Smooth muscle cell (in vitro differentiated cells): ENCODE data around the gene GNA15. TPM values are rescaled to one million over a fixed set of nuclear protein-coding genes. Genes with fewer than 3 reads are reported as not detected.
A peak's percentile ranks its signal among the peaks of the same experiment; 100 is the strongest.

Experiments
- DNase-seq: peaks from one replicate; lab custom pipeline; 2025; ENCODE audit not compliant: unreplicated experiment; lab: John Stamatoyannopoulos, UW
- H2AFZ ChIP-seq: fragments of 200-600 bp; sonication (generic); 2 replicates; pipeline ENCODE4 v1.6.0; 2016; ENCODE audit warnings: antibody characterized with exemption, low read depth, mild to moderate bottlenecking
- H3F3A ChIP-seq: fragments of 200-600 bp; sonication (generic); 2 replicates; pipeline ENCODE4 v1.6.0; 2017; ENCODE audit warnings: antibody characterized with exemption, low read depth
- H3K27ac ChIP-seq: fragments of 200-600 bp; sonication (generic); 2 replicates; pipeline ENCODE4 v1.5.1; 2016; ENCODE audit warnings: low read depth, mild to moderate bottlenecking
- H3K27me3 ChIP-seq: fragments of 200-600 bp; sonication (generic); 2 replicates; pipeline ENCODE4 v1.6.1; 2016; ENCODE audit warnings: low read depth, mild to moderate bottlenecking
- H3K36me3 ChIP-seq: fragments of 200-600 bp; sonication (generic); 2 replicates; pipeline ENCODE4 v1.5.1; 2016; ENCODE audit warnings: low read depth
- H3K4me1 ChIP-seq: fragments of 200-600 bp; sonication (generic); 2 replicates; pipeline ENCODE4 v1.5.1; 2016; ENCODE audit warnings: low read depth
- H3K4me2 ChIP-seq: fragments of 200-600 bp; sonication (generic); 2 replicates; pipeline ENCODE4 v1.6.0; 2016; ENCODE audit warnings: mild to moderate bottlenecking
- H3K4me3 ChIP-seq: fragments of 200-600 bp; sonication (generic); 2 replicates; pipeline ENCODE4 v1.5.1; 2016; ENCODE audit warnings: mild to moderate bottlenecking
- H3K79me2 ChIP-seq: fragments of 200-600 bp; sonication (generic); 2 replicates; pipeline ENCODE4 v1.6.0; 2016; ENCODE audit warnings: low read depth, mild to moderate bottlenecking
- H3K9ac ChIP-seq: fragments of 200-600 bp; sonication (generic); 2 replicates; pipeline ENCODE4 v1.6.0; 2016; ENCODE audit warnings: low read depth
- H3K9me3 ChIP-seq: fragments of 200-600 bp; sonication (generic); replicated peaks from 2 replicates; pipeline ENCODE4 v1.5.1; 2016; ENCODE audit warnings: low read depth
- H4K20me1 ChIP-seq: fragments of 200-600 bp; sonication (generic); 2 replicates; pipeline ENCODE4 v1.6.0; 2016; ENCODE audit warnings: low read depth
- WGBS: methylation state at CpG from one replicate; pipeline ENCODE4 v1.1.7; 2016; ENCODE audit warnings: low lambda C conversion rate; 5-methylcytosine and 5-hydroxymethylcytosine counted together
- polyA plus RNA-seq: library from polyadenylated mRNA; unstranded; fragments of >200 nt; fragmentation: Nextera tagmentation; extraction: Ambion mirVana; gene quantifications from 2 replicates; pipeline ENCODE4 v1.2.1, GENCODE V29; 2016
- total RNA-seq: library from RNA; depleted of rRNA; stranded (reverse); fragments of >200 nt; gene quantifications from 2 replicates; pipeline ENCODE4 v1.2.3, GENCODE V29; 2014
- TF ChIP-seq, protein P1 (sequence below): fragments of 200-600 bp; sonication (generic); IDR thresholded peaks from 2 replicates; pipeline ENCODE4 v1.5.1; 2017; ENCODE audit warnings: borderline replicate concordance, mild to moderate bottlenecking, antibody characterized with exemption; ENCODE audit not compliant: insufficient read depth, poor library complexity, severe bottlenecking

Gene GNA15
- total and polyA plus RNA-seq, 2 experiments from 2014 or later, result 1.2 to 1.8 TPM

GRCh38 chr19:3140667-3141038 lies 4.8 kb downstream of the GNA15 start:
- H3K36me3 ChIP-seq, result no peaks in the 10 kb centered on the region
- H3K9me3 ChIP-seq, result no peaks in the 10 kb centered on the region
- H3K4me1 ChIP-seq, result no peaks in the 10 kb centered on the region
- no peak overlapping the region for H3K4me3 ChIP-seq
- H3K79me2 ChIP-seq, result no peaks in the 10 kb centered on the region
- DNase-seq, result no peak
- no peak overlapping the region for H3K4me2 ChIP-seq
- no peaks in the 10 kb centered on the region for H3F3A ChIP-seq
- H3K27me3 ChIP-seq, result no peaks in the 10 kb centered on the region
- H2AFZ ChIP-seq, result no peak overlapping the region
- TF ChIP-seq, protein P1, sequence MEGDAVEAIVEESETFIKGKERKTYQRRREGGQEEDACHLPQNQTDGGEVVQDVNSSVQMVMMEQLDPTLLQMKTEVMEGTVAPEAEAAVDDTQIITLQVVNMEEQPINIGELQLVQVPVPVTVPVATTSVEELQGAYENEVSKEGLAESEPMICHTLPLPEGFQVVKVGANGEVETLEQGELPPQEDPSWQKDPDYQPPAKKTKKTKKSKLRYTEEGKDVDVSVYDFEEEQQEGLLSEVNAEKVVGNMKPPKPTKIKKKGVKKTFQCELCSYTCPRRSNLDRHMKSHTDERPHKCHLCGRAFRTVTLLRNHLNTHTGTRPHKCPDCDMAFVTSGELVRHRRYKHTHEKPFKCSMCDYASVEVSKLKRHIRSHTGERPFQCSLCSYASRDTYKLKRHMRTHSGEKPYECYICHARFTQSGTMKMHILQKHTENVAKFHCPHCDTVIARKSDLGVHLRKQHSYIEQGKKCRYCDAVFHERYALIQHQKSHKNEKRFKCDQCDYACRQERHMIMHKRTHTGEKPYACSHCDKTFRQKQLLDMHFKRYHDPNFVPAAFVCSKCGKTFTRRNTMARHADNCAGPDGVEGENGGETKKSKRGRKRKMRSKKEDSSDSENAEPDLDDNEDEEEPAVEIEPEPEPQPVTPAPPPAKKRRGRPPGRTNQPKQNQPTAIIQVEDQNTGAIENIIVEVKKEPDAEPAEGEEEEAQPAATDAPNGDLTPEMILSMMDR, result no peak
- H3K9ac ChIP-seq, result no peak overlapping the region
- H4K20me1 ChIP-seq, result no peaks in the 10 kb centered on the region
- H3K27ac ChIP-seq, result no peak overlapping the region

DNA sequence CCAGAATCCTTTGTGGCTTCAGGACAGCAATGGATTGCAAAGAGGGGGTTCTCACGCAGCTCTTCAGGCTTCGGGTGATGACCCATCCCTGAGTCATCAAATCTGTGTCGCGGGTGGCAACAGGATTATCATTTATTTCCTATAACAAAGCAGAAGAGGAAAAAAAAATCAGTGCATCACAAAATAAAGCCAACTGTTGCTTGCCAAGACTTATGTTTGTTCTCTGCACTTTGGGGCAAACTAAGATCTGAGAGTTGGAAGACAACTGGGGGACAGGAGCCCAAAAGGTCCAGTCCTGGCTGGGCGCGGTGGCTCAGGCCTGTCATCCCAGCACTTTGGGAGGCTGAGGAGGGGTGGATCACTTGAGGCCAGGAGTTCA lies 6.4 kb downstream of the GNA15 start:
- H3K79me2 ChIP-seq, result no peaks in the 10 kb centered on the region
- no peaks in the 10 kb centered on the region for H3K9me3 ChIP-seq
- TF ChIP-seq, protein P1, result no peak
- H2AFZ ChIP-seq, result no peak overlapping the region
- H4K20me1 ChIP-seq, result no peaks in the 10 kb centered on the region
- H3K9ac ChIP-seq, result no peak overlapping the region
- no peaks in the 10 kb centered on the region for H3K4me1 ChIP-seq
- H3K27ac ChIP-seq, result peak overlapping the region; percentile 45
- no peaks in the 10 kb centered on the region for H3F3A ChIP-seq
- DNase-seq, result no peak
- WGBS, result 61% methylated on average over 6 of the region's 6 CpGs
- H3K4me3 ChIP-seq, result no peak overlapping the region
- H3K27me3 ChIP-seq, result no peaks in the 10 kb centered on the region
- H3K36me3 ChIP-seq, result no peaks in the 10 kb centered on the region
- no peak overlapping the region for H3K4me2 ChIP-seq

DNA sequence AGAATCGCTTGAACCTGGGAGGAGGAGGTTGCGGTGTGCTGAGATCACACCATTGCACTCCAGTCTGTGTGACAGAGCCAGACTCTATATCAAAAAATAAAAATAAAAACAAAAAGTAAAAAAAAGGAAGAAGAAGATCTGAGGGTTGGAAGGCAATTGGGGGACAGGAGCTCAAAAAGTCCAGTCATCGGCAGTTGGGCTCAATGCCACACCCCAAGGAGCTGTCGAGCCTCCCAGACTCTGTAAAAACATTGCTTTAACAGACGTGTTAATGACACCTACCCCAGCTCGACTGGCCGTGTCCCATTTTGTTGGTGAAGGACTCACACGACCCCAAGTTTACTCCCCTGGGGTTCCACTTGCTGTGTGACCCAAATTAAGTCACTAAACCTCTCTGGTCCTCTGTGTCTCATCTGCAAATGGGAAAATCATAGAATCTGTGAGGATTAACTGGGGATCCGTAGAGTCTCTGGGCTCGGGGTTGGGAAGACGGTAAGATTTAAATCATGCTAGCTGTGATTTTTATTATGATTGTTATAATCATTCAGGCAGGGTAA lies 7.0 kb downstream of the GNA15 start:
- H3K27ac ChIP-seq, result peak overlapping the region; percentile 31
- DNase-seq, result no peak
- H2AFZ ChIP-seq, result no peak overlapping the region

More for the DNA sequence above, 7.0 kb downstream of the GNA15 start:
- Histone ChIP-seq H3K4me1 (no peaks in the 10 kb centered on the region), H3K9me3 (no peaks in the 10 kb centered on the region), H3F3A (no peaks in the 10 kb centered on the region), H3K79me2 (no peaks in the 10 kb centered on the region), H3K36me3 (no peaks in the 10 kb centered on the region), H3K9ac (no peak overlapping the region), H4K20me1 (no peaks in the 10 kb centered on the region), H3K4me2 (no peak overlapping the region), H3K27me3 (no peaks in the 10 kb centered on the region), H3K4me3 (no peak overlapping the region)
- TF ChIP-seq, protein P1, result no peak
- WGBS, result 74% methylated on average over 11 of the region's 11 CpGs
